K562 (cell line): ENCODE data around the gene TIMM10. TPM values are rescaled to one million over a fixed set of nuclear protein-coding genes. Genes with fewer than 3 reads are reported as not detected.

Experiments
- BCLAF1 ChIP-seq, 2 experiments: fragments of 450-650 bp in 1 of 2; IDR thresholded peaks; 2 replicates each; pipeline ENCODE4 v1.6.1; 2011 to 2017; ENCODE audit warnings: low read depth in 2 of 2, antibody characterized with exemption in 1 of 2, borderline replicate concordance in 1 of 2, low read length in 1 of 2, mild to moderate bottlenecking in 1 of 2, mixed read lengths in 1 of 2; ENCODE audit not compliant: control insufficient read depth in 1 of 2
- CBX2 ChIP-seq: fragments of 200-600 bp; sonication (generic); IDR thresholded peaks from one replicate; pipeline ENCODE4 v1.6.1; 2012; ENCODE audit warnings: mild to moderate bottlenecking, low read length, inconsistent platforms; ENCODE audit not compliant: insufficient read depth, poor library complexity, severe bottlenecking
- E2F6 ChIP-seq, 2 experiments: IDR thresholded peaks; 2 replicates each; pipeline ENCODE4 v1.6.1; 2011; ENCODE audit warnings: borderline replicate concordance in 1 of 2, control low read depth in 1 of 2, low read depth in 1 of 2, low read length in 1 of 2, mild to moderate bottlenecking in 1 of 2, mixed read lengths in 1 of 2, moderate library complexity in 1 of 2; ENCODE audit not compliant: insufficient read depth in 1 of 2, insufficient read length in 1 of 2, poor library complexity in 1 of 2, severe bottlenecking in 1 of 2; ENCODE audit errors: extremely low read depth in 1 of 2
- ELF4 ChIP-seq: fragments of 450-650 bp; formaldehyde crosslinking; IDR thresholded peaks from 2 replicates; pipeline ENCODE4 v1.4.0; 2022; ENCODE audit warnings: missing genetic modification characterization
- FOXJ2 ChIP-seq: fragments of 200-800 bp; sonication (Bioruptor generic); IDR thresholded peaks from 2 replicates; pipeline ENCODE4 v1.6.1; 2016; ENCODE audit warnings: missing genetic modification characterization, missing compliant biosample characterization
- FUS ChIP-seq: fragments of 200-400 bp; formaldehyde crosslinking; optimal IDR thresholded peaks from 2 replicates; pipeline ENCODE3; 2017; ENCODE audit warnings: low read depth, low read length
- HDAC3 ChIP-seq: fragments of 450-650 bp; IDR thresholded peaks from 2 replicates; pipeline ENCODE4 v1.6.1; 2018; ENCODE audit warnings: borderline replicate concordance, mild to moderate bottlenecking, moderate library complexity; ENCODE audit not compliant: partially characterized antibody
- NCOA6 ChIP-seq: fragments of 450-650 bp; IDR thresholded peaks from 2 replicates; pipeline ENCODE4 v1.6.1; 2017; ENCODE audit warnings: mild to moderate bottlenecking
- NR2C1 ChIP-seq, 2 experiments: fragments of 450-650 bp; IDR thresholded peaks; 2 replicates each; pipeline ENCODE4 v1.6.1; 2017; ENCODE audit warnings: mild to moderate bottlenecking in 2 of 2, antibody characterized with exemption in 1 of 2, inconsistent platforms in 1 of 2, missing compliant biosample characterization in 1 of 2, missing genetic modification characterization in 1 of 2
- NR4A1 ChIP-seq, 2 experiments: fragments of 250-450 bp in 1 of 2; fragments of 450-650 bp in 1 of 2; sonication (Bioruptor Pico) in 1 of 2; IDR thresholded peaks; 2 replicates each; pipeline versions ENCODE4 v1.4.0 to v1.6.1; 2016 to 2020; ENCODE audit warnings: mild to moderate bottlenecking in 2 of 2, missing compliant biosample characterization in 1 of 2, missing genetic modification characterization in 1 of 2, moderate library complexity in 1 of 2
- RCOR1 ChIP-seq, 2 experiments: IDR thresholded peaks; 2 replicates each; pipeline ENCODE4 v1.6.1; 2012; ENCODE audit warnings: low read depth in 2 of 2, low read length in 2 of 2, borderline replicate concordance in 1 of 2, improper control_type of control experiment in 1 of 2
- TBL1XR1 ChIP-seq, 2 experiments: IDR thresholded peaks; 2 replicates each; pipeline ENCODE4 v1.6.1; 2012; ENCODE audit warnings: improper control_type of control experiment in 2 of 2, low read length in 2 of 2, mild to moderate bottlenecking in 1 of 2
- TCF7 ChIP-seq: sonication (generic); IDR thresholded peaks from 2 replicates; pipeline ENCODE4 v1.6.1; 2016; ENCODE audit warnings: antibody characterized with exemption, borderline replicate concordance
- TFAM ChIP-seq: fragments of 250-450 bp; sonication (Bioruptor Pico); conservative IDR thresholded peaks from 2 replicates; pipeline ENCODE4 v1.5.0; 2021; ENCODE audit warnings: mild to moderate bottlenecking, moderate library complexity
- ZBTB11 ChIP-seq, 3 experiments: fragments of 200-800 bp in 1 of 3; fragments of 250-450 bp in 1 of 3; fragments of 450-650 bp in 1 of 3; sonication (Bioruptor Pico) in 1 of 3; sonication (Bioruptor generic) in 1 of 3; formaldehyde crosslinking in 1 of 3; IDR thresholded peaks; 2 replicates each; pipeline versions ENCODE4 v1.6.1 to v1.8.0; 2016 to 2022; ENCODE audit warnings: mild to moderate bottlenecking in 2 of 3, missing genetic modification characterization in 2 of 3, missing compliant biosample characterization in 1 of 3, moderate library complexity in 1 of 3
- ZNF253 ChIP-seq: fragments of 250-450 bp; sonication (Bioruptor Pico); conservative IDR thresholded peaks from 2 replicates; pipeline ENCODE4 v1.6.1; 2021; ENCODE audit warnings: mild to moderate bottlenecking
- polyA plus RNA-seq, 8 experiments: library from polyadenylated mRNA; depleted of rRNA in 4 of 8; stranded (reverse) in 5 of 8; unstranded in 3 of 8; fragments of >200 nt; fragmentation: Nextera tagmentation in 2 of 8; fragmentation: Illumina TruSeq in 1 of 8; extraction: Ambion mirVana in 2 of 8; extraction: Trizol in 1 of 8; gene quantifications; 2 replicates each; pipeline versions ENCODE4 v1.2.1 to v1.2.3, GENCODE V29; 2011 to 2014; ENCODE audit warnings: inconsistent platforms in 1 of 8, missing spikeins in 1 of 8
- total RNA-seq, 7 experiments: library from RNA; depleted of rRNA in 6 of 7; stranded (reverse); fragments of >200 nt in 6 of 7; fragmentation: Illumina TruSeq in 2 of 7; extraction: Trizol in 2 of 7; gene quantifications; 2 replicates each; pipeline versions ENCODE4 v1.2.1 to v1.2.3, GENCODE V29; 2011 to 2021; ENCODE audit warnings: low replicate concordance in 1 of 7

Gene TIMM10
- total and polyA plus RNA-seq, 9 of the 15 experiments (the other 6 are each of a cell fraction or from before 2014, with no cell fraction given), result 109 to 553 (median 172) TPM

- TF ChIP-seq E2F6 (IDR thresholded peaks at IDR 0.05; ENCODE audit: borderline replicate concordance in 1 of 2, extremely low read depth in 1 of 2, insufficient read depth in 1 of 2, insufficient read length in 1 of 2, low read depth in 1 of 2, low read length in 1 of 2, poor library complexity in 1 of 2, severe bottlenecking in 1 of 2) (peak; percentile 58 to 70), NCOA6 (peak; percentile 27; the same call in 1 of the 2 replicates), TCF7 (no peak), HDAC3 (peak; percentile 85), TFAM (CRISPR knock-in tag) (no peak), NR2C1 (IDR thresholded peaks at IDR 0.05) (peak; percentile 82; the same call in 1 of the 2 replicates), NR2C1 (tag; IDR thresholded peaks at IDR 0.05) (peak; percentile 43), TBL1XR1 (IDR thresholded peaks at IDR 0.05; ENCODE audit: low read length in 2 of 2) (peak in 1 of 2 experiments; percentile 94; a peak in 2 of 4 replicates), FUS (no peak), ZNF253 (CRISPR knock-in tag) (no peak), RCOR1 (IDR thresholded peaks at IDR 0.05; ENCODE audit: borderline replicate concordance in 1 of 2, low read depth in 2 of 2, low read length in 2 of 2) (peak; percentile 61 to 90; a peak in 3 of 4 replicates), BCLAF1 (IDR thresholded peaks at IDR 0.05; ENCODE audit: borderline replicate concordance in 1 of 2, control insufficient read depth in 1 of 2, low read depth in 2 of 2, low read length in 1 of 2) (peak in 1 of 2 experiments; percentile 92; a peak in 2 of 4 replicates), NR4A1 (CRISPR knock-in tag; IDR thresholded peaks at IDR 0.05) (no peak), NR4A1 (tag; IDR thresholded peaks at IDR 0.05) (no peak), FOXJ2 (no peak), ELF4 (CRISPR knock-in tag) (no peak), CBX2 (no peak), ZBTB11 (CRISPR knock-in tag; IDR thresholded peaks at IDR 0.05) (no peak; a peak in 2 of 6 replicates)
Observed at GRCh38 chr11:57530596-57531507, at the start of gene TIMM10 (continued).
